ENCODE measurements around the gene BIRC2.

Gene BIRC2

GRCh38 chr11:102410382-102410784, 63.4 kb downstream of the BIRC2 start:
- no peaks in the 10 kb centered on the region for H3K9me3 ChIP-seq (ENCODE audit: control insufficient read depth in 5 of 5, low read length in 5 of 5)
- no peak overlapping the region for H3K9ac ChIP-seq (ENCODE audit: low read length in 5 of 5)
- H3K36me3 ChIP-seq (ENCODE audit: control insufficient read depth in 5 of 5, insufficient read depth in 5 of 5, low read length in 5 of 5), result peaks cover 3 to 10% (median 6%) of the 10 kb centered on the region in 5 donors
- H3K27me3 ChIP-seq (ENCODE audit: control insufficient read depth in 5 of 5, insufficient read depth in 4 of 5, low read length in 5 of 5), result no peaks in the 10 kb centered on the region
- H3K27ac ChIP-seq (ENCODE audit: low read depth, low read length), result no peak overlapping the region
- no peak overlapping the region for H3K4me3 ChIP-seq (ENCODE audit: low read depth in 1 of 5, low read length in 5 of 5)
- H3K4me1 ChIP-seq (ENCODE audit: control insufficient read depth in 5 of 5, insufficient read depth in 5 of 5, low read length in 5 of 5), result no peaks in the 10 kb centered on the region

- H3K9ac ChIP-seq (ENCODE audit: low read length in 5 of 5), result no peak overlapping the region
- no peak overlapping the region for H3K27ac ChIP-seq (ENCODE audit: low read depth, low read length)
- H3K36me3 ChIP-seq (ENCODE audit: control insufficient read depth in 5 of 5, insufficient read depth in 5 of 5, low read length in 5 of 5), result peaks cover 0 to 5% (median 2%) of the 10 kb centered on the region in 5 donors
- H3K4me1 ChIP-seq (ENCODE audit: control insufficient read depth in 5 of 5, insufficient read depth in 5 of 5, low read length in 5 of 5), result no peaks in the 10 kb centered on the region
- H3K27me3 ChIP-seq (ENCODE audit: control insufficient read depth in 5 of 5, insufficient read depth in 4 of 5, low read length in 5 of 5), result no peaks in the 10 kb centered on the region
- H3K4me3 ChIP-seq (ENCODE audit: low read depth in 1 of 5, low read length in 5 of 5), result no peak overlapping the region
- no peaks in the 10 kb centered on the region for H3K9me3 ChIP-seq (ENCODE audit: control insufficient read depth in 5 of 5, low read length in 5 of 5)
These were observed 64.1 kb downstream of the BIRC2 start for GRCh38 chr11:102411142-102411541.

GRCh38 chr11:102413497-102413896, 66.5 kb downstream of the BIRC2 start:
- peaks cover 0 to 3% (median 0%) of the 10 kb centered on the region in 5 donors for H3K36me3 ChIP-seq (ENCODE audit: control insufficient read depth in 5 of 5, insufficient read depth in 5 of 5, low read length in 5 of 5)
- H3K9ac ChIP-seq (ENCODE audit: low read length in 5 of 5), result no peak overlapping the region
- no peaks in the 10 kb centered on the region for H3K4me1 ChIP-seq (ENCODE audit: control insufficient read depth in 5 of 5, insufficient read depth in 5 of 5, low read length in 5 of 5)
- peaks cover 0 to 7% (median 2%) of the 10 kb centered on the region in 5 donors for H3K9me3 ChIP-seq (ENCODE audit: control insufficient read depth in 5 of 5, low read length in 5 of 5)
- H3K4me3 ChIP-seq (ENCODE audit: low read depth in 1 of 5, low read length in 5 of 5), result no peak overlapping the region
- H3K27ac ChIP-seq (ENCODE audit: low read depth, low read length), result no peak overlapping the region
- no peaks in the 10 kb centered on the region for H3K27me3 ChIP-seq (ENCODE audit: control insufficient read depth in 5 of 5, insufficient read depth in 4 of 5, low read length in 5 of 5)

GRCh38 chr11:102414559-102414958, 67.5 kb downstream of the BIRC2 start:
- Histone ChIP-seq H3K27me3 (ENCODE audit: control insufficient read depth in 5 of 5, insufficient read depth in 4 of 5, low read length in 5 of 5) (no peaks in the 10 kb centered on the region), H3K4me1 (ENCODE audit: control insufficient read depth in 5 of 5, insufficient read depth in 5 of 5, low read length in 5 of 5) (no peaks in the 10 kb centered on the region), H3K27ac (ENCODE audit: low read depth, low read length) (no peak overlapping the region), H3K4me3 (ENCODE audit: low read depth in 1 of 5, low read length in 5 of 5) (no peak overlapping the region), H3K36me3 (ENCODE audit: control insufficient read depth in 5 of 5, insufficient read depth in 5 of 5, low read length in 5 of 5) (peaks cover 0 to 3% (median 0%) of the 10 kb centered on the region in 5 donors), H3K9ac (ENCODE audit: low read length in 5 of 5) (no peak overlapping the region), H3K9me3 (ENCODE audit: control insufficient read depth in 5 of 5, low read length in 5 of 5) (peaks cover 0 to 7% (median 2%) of the 10 kb centered on the region in 5 donors)

GRCh38 chr11:102415304-102415916, 68.4 kb downstream of the BIRC2 start:
- Histone ChIP-seq H3K27ac (ENCODE audit: low read depth, low read length) (no peak overlapping the region), H3K4me1 (ENCODE audit: control insufficient read depth in 5 of 5, insufficient read depth in 5 of 5, low read length in 5 of 5) (no peaks in the 10 kb centered on the region), H3K9ac (ENCODE audit: low read length in 5 of 5) (no peak overlapping the region), H3K9me3 (ENCODE audit: control insufficient read depth in 5 of 5, low read length in 5 of 5) (peaks cover 0 to 7% (median 2%) of the 10 kb centered on the region in 5 donors), H3K36me3 (ENCODE audit: control insufficient read depth in 5 of 5, insufficient read depth in 5 of 5, low read length in 5 of 5) (no peaks in the 10 kb centered on the region), H3K4me3 (ENCODE audit: low read depth in 1 of 5, low read length in 5 of 5) (no peak overlapping the region), H3K27me3 (ENCODE audit: control insufficient read depth in 5 of 5, insufficient read depth in 4 of 5, low read length in 5 of 5) (no peaks in the 10 kb centered on the region)

GRCh38 chr11:102416976-102417375, 70.0 kb downstream of the BIRC2 start:
- no peaks in the 10 kb centered on the region for H3K27me3 ChIP-seq (ENCODE audit: control insufficient read depth in 5 of 5, insufficient read depth in 4 of 5, low read length in 5 of 5)
- H3K36me3 ChIP-seq (ENCODE audit: control insufficient read depth in 5 of 5, insufficient read depth in 5 of 5, low read length in 5 of 5), result no peaks in the 10 kb centered on the region
- peaks cover 0 to 7% (median 2%) of the 10 kb centered on the region in 5 donors for H3K9me3 ChIP-seq (ENCODE audit: control insufficient read depth in 5 of 5, low read length in 5 of 5)
- peaks cover 0 to 2% (median 0%) of the 10 kb centered on the region in 5 donors for H3K4me1 ChIP-seq (ENCODE audit: control insufficient read depth in 5 of 5, insufficient read depth in 5 of 5, low read length in 5 of 5)
- no peak overlapping the region for H3K4me3 ChIP-seq (ENCODE audit: low read depth in 1 of 5, low read length in 5 of 5)
- no peak overlapping the region for H3K27ac ChIP-seq (ENCODE audit: low read depth, low read length)
- no peak overlapping the region for H3K9ac ChIP-seq (ENCODE audit: low read length in 5 of 5)

- H3K4me1 ChIP-seq (ENCODE audit: control insufficient read depth in 5 of 5, insufficient read depth in 5 of 5, low read length in 5 of 5), result peaks cover 0 to 2% (median 0%) of the 10 kb centered on the region in 5 donors
These were observed 72.2 kb downstream of the BIRC2 start for GRCh38 chr11:102419181-102419580.

GRCh38 chr11:102420547-102420946, 73.5 kb downstream of the BIRC2 start:
- Histone ChIP-seq H3K9me3 (ENCODE audit: control insufficient read depth in 5 of 5, low read length in 5 of 5) (peaks cover 0 to 7% (median 2%) of the 10 kb centered on the region in 5 donors), H3K27me3 (ENCODE audit: control insufficient read depth in 5 of 5, insufficient read depth in 4 of 5, low read length in 5 of 5) (no peaks in the 10 kb centered on the region), H3K9ac (ENCODE audit: low read length in 5 of 5) (no peak overlapping the region), H3K27ac (ENCODE audit: low read depth, low read length) (no peak overlapping the region), H3K36me3 (ENCODE audit: control insufficient read depth in 5 of 5, insufficient read depth in 5 of 5, low read length in 5 of 5) (no peaks in the 10 kb centered on the region), H3K4me3 (ENCODE audit: low read depth in 1 of 5, low read length in 5 of 5) (no peak overlapping the region), H3K4me1 (ENCODE audit: control insufficient read depth in 5 of 5, insufficient read depth in 5 of 5, low read length in 5 of 5) (peaks cover 0 to 2% (median 0%) of the 10 kb centered on the region in 5 donors)

More at GRCh38 chr11:102419181-102419580, 72.2 kb downstream of the BIRC2 start:
- no peak overlapping the region for H3K4me3 ChIP-seq (ENCODE audit: low read depth in 1 of 5, low read length in 5 of 5)
- peaks cover 0 to 7% (median 2%) of the 10 kb centered on the region in 5 donors for H3K9me3 ChIP-seq (ENCODE audit: control insufficient read depth in 5 of 5, low read length in 5 of 5)
- H3K27me3 ChIP-seq (ENCODE audit: control insufficient read depth in 5 of 5, insufficient read depth in 4 of 5, low read length in 5 of 5), result no peaks in the 10 kb centered on the region
- H3K36me3 ChIP-seq (ENCODE audit: control insufficient read depth in 5 of 5, insufficient read depth in 5 of 5, low read length in 5 of 5), result no peaks in the 10 kb centered on the region
- H3K9ac ChIP-seq (ENCODE audit: low read length in 5 of 5), result no peak overlapping the region
- H3K27ac ChIP-seq (ENCODE audit: low read depth, low read length), result no peak overlapping the region

GRCh38 chr11:102421261-102421660, 74.2 kb downstream of the BIRC2 start:
- Histone ChIP-seq H3K27ac (ENCODE audit: low read depth, low read length) (no peak overlapping the region), H3K27me3 (ENCODE audit: control insufficient read depth in 5 of 5, insufficient read depth in 4 of 5, low read length in 5 of 5) (no peaks in the 10 kb centered on the region), H3K4me3 (ENCODE audit: low read depth in 1 of 5, low read length in 5 of 5) (no peak overlapping the region), H3K9me3 (ENCODE audit: control insufficient read depth in 5 of 5, low read length in 5 of 5) (peaks cover 0 to 7% (median 2%) of the 10 kb centered on the region in 5 donors), H3K4me1 (ENCODE audit: control insufficient read depth in 5 of 5, insufficient read depth in 5 of 5, low read length in 5 of 5) (peaks cover 0 to 2% (median 0%) of the 10 kb centered on the region in 5 donors), H3K36me3 (ENCODE audit: control insufficient read depth in 5 of 5, insufficient read depth in 5 of 5, low read length in 5 of 5) (no peaks in the 10 kb centered on the region), H3K9ac (ENCODE audit: low read length in 5 of 5) (no peak overlapping the region)

- Histone ChIP-seq H3K36me3 (ENCODE audit: control insufficient read depth in 5 of 5, insufficient read depth in 5 of 5, low read length in 5 of 5) (no peaks in the 10 kb centered on the region), H3K9ac (ENCODE audit: low read length in 5 of 5) (no peak overlapping the region), H3K9me3 (ENCODE audit: control insufficient read depth in 5 of 5, low read length in 5 of 5) (peaks cover 0 to 2% (median 0%) of the 10 kb centered on the region in 5 donors), H3K27ac (ENCODE audit: low read depth, low read length) (no peak overlapping the region), H3K4me1 (ENCODE audit: control insufficient read depth in 5 of 5, insufficient read depth in 5 of 5, low read length in 5 of 5) (peaks cover 0 to 2% (median 0%) of the 10 kb centered on the region in 5 donors), H3K4me3 (ENCODE audit: low read depth in 1 of 5, low read length in 5 of 5) (no peak overlapping the region), H3K27me3 (ENCODE audit: control insufficient read depth in 5 of 5, insufficient read depth in 4 of 5, low read length in 5 of 5) (no peaks in the 10 kb centered on the region)
These were observed 76.1 kb downstream of the BIRC2 start for GRCh38 chr11:102422817-102423712.

Measured in subcutaneous abdominal adipose tissue (tissue), 5 donors.